ENCODE results near the gene KPNA6.

GRCh38 chr1:32151319-32151787 lies 43.5 kb downstream of the KPNA6 start:
- TF ChIP-seq, protein P1, sequence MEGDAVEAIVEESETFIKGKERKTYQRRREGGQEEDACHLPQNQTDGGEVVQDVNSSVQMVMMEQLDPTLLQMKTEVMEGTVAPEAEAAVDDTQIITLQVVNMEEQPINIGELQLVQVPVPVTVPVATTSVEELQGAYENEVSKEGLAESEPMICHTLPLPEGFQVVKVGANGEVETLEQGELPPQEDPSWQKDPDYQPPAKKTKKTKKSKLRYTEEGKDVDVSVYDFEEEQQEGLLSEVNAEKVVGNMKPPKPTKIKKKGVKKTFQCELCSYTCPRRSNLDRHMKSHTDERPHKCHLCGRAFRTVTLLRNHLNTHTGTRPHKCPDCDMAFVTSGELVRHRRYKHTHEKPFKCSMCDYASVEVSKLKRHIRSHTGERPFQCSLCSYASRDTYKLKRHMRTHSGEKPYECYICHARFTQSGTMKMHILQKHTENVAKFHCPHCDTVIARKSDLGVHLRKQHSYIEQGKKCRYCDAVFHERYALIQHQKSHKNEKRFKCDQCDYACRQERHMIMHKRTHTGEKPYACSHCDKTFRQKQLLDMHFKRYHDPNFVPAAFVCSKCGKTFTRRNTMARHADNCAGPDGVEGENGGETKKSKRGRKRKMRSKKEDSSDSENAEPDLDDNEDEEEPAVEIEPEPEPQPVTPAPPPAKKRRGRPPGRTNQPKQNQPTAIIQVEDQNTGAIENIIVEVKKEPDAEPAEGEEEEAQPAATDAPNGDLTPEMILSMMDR (IDR thresholded peaks at IDR 0.05; ENCODE audit: extremely low read depth in 1 of 2, insufficient read depth in 1 of 2, low read depth in 1 of 2, low read length in 2 of 2) = no peak
- TF ChIP-seq POLR2A (IDR thresholded peaks at IDR 0.05; ENCODE audit: low read depth, low read length) = no peak
- TF ChIP-seq EZH2 (IDR thresholded peaks at IDR 0.05; ENCODE audit: borderline replicate concordance, low read depth, low read length, severe bottlenecking) = no peak
- TF ChIP-seq MYC (IDR thresholded peaks at IDR 0.05; ENCODE audit: low read depth, low read length) = no peak
- TF ChIP-seq POLR2AphosphoS5 (IDR thresholded peaks at IDR 0.05; ENCODE audit: insufficient read depth, low read depth, low read length) = no peak
- TF ChIP-seq MAX (IDR thresholded peaks at IDR 0.05; ENCODE audit: insufficient read depth, insufficient read length) = no peak
- TF ChIP-seq GATA2 (IDR thresholded peaks at IDR 0.05; ENCODE audit: insufficient read depth, insufficient read length, low read depth, low read length) = no peak

All from endothelial cell of umbilical vein (primary cell).